ENCODE results near the gene KSR1.
A peak's percentile ranks its signal among the peaks of the same experiment; 100 is the strongest.

The KSR1 gene

GRCh38 chr17:27539794-27540317 lies 83.6 kb downstream of the KSR1 start:
- no peak for DNase-seq

DNA sequence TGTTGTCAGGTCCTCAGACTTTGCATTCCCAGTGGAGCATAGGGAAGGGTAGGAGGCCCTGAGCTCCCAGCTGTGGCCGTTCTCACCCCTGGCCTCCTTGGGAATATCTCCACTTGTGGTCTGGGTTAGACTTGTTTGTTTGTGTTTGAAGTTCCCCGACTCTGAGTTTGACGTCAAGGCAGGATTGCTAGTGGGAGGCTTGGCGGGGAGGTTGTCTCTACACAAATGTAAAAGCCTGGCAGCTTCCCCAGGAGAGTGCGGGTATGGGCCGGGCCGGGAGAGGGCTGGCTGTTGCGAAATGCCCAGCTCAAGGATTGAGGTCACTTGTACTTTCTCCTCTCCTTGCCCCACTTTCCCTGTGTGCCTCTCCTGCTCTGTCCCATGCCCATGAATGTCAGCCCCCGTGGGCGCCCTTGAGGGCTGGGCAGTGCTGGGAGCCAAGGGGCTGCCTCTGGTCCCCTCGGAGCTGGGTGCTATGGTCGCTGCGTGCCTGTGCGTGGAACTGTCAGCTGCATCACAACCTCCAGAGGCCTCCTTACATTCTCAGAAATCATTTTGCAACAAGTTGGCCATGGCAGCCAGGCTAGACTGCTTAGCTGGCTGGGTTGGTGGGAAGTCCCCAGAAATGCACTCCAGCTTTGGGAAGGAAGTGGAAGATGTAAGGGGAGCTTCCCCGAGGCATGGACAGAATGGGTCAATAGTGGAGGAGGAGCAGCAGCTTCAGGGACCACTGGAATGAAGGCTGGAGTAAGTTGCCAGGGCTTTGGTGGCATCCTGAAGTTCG lies 84.3 kb downstream of the KSR1 start:
- peak; percentile 81 for DNase-seq

- DNase-seq: no peak
Measured at GRCh38 chr17:27541301-27542023, 85.2 kb downstream of the KSR1 start.

DNA sequence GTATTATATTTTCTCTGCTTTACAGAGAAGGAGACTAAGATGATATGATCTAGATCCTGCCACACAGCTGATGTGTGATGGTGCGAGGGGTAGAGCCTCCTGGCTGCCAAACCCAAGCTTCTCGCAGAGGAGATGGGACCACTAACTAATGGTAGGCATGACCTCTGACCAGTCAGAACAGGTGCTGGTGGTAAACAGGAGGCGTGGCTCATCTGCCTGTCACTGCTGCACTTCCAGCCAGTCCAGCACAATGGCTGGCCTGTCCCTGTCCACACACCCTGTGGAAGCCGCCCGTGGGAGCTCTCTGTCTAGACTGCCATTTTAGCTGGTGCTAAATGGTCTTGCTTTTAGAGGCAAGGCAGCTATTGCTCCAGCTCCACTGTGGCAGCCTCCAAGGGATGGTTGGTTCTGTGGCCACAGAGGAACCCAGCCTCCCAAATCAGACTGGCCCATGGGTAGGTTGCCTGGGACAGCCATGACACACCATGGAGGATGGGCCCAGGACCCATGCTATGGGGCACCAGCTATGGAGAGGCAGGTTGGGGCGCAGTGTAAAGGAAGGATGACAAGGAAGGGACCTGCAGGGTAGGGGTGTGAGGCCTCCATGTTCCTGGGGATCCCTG lies 86.7 kb downstream of the KSR1 start:
- no peak for DNase-seq

DNA sequence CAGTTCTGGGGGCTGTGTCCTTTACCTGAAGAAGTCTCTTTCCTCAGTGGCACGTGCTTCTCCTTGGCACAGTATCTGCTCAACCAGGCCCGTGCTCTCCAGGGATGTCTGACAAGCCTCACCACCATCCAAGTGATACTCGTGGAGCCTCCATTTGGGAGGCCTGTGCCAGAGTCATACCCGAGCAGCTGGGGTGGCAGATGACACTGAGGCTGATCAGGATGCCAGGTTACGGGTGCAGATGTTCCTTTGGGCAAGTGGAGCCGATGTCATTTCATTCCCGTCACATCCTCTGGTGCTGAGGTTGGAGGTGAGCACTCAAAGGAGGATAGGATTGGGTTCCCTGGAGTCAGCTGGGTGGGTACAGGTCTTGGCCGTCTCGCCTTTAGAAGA lies 87.2 kb downstream of the KSR1 start:
- no peak for DNase-seq

DNA sequence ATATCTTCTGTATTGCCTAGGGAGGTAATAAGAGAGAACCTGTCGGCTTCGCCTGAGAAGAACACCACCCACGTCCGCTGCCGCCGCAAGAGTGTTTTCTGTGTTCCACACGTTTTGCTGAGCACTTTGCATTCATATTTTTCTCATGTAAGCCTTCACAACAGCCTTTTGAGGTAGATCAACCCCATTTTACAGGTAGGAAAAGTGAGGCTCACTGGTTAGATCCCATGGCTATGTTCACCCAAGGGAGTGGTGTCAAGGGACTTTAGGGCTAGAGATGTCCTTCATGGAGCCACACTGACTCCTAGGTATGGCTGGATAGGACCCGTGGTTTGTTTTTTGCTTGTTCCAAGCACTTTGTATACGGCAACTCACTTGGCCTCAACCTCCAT lies 87.7 kb downstream of the KSR1 start:
- no peak for DNase-seq

GRCh38 chr17:27544350-27545131 lies 88.3 kb downstream of the KSR1 start:
- DNase-seq: peak; percentile 98

DNA sequence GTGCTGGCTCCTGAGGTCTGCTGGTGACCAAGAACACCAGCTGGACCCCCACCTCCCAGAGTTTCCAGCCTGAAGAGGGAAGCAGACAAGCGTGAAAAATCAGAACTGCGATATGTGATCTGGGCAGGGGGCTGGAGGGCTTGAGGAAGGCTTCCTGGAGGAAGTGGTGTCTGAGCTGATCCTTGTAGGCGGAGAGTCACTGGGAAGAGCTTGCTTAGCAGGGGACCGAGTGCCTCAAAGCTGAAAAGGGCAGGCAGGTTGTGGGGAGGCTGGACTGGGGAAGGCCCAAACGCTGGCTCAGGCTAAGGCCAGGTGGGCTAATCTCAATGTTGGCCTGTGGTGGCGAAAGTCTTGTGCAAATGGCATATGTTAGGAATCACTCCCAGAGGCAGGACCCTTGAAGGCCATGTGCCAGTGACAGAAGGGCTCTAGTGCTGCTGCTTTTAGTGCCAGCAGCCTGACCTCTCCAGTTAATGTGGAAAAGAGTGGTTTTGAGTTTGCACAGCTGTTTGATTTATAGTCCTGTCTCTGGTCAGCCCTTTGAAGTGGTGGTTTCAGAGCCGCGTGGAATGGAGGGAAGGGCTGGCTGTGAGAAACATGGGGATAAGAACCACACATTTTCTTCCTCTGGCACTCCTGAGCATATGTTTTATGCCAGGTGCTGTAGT lies 89.4 kb downstream of the KSR1 start:
- peak; percentile 75 for DNase-seq

GRCh38 chr17:27546624-27547300 lies 90.5 kb downstream of the KSR1 start:
- DNase-seq: no peak

DNA sequence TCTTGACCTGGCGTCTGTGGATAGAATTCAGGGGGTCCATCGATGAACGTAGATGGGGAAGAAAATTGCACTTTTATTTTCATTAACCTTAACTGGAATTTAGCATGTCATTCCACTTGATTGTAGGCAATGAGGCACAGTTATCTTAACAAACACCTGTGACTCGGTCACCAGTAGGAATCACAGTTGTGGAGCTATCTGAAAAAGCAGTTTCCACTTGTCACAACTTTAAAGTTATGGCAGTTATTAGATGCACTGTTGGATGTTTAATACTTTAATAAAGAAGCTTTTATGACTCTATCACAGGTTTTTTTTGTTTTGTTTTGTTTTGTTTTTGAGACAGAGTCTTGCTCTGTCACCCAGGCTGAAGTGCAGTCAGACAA lies 91.0 kb downstream of the KSR1 start:
- no peak for DNase-seq

GRCh38 chr17:27548369-27548768 lies 92.1 kb downstream of the KSR1 start:
- no peak for DNase-seq

- no peak for DNase-seq
Measured at GRCh38 chr17:27549251-27549893, 93.1 kb downstream of the KSR1 start.

DNA sequence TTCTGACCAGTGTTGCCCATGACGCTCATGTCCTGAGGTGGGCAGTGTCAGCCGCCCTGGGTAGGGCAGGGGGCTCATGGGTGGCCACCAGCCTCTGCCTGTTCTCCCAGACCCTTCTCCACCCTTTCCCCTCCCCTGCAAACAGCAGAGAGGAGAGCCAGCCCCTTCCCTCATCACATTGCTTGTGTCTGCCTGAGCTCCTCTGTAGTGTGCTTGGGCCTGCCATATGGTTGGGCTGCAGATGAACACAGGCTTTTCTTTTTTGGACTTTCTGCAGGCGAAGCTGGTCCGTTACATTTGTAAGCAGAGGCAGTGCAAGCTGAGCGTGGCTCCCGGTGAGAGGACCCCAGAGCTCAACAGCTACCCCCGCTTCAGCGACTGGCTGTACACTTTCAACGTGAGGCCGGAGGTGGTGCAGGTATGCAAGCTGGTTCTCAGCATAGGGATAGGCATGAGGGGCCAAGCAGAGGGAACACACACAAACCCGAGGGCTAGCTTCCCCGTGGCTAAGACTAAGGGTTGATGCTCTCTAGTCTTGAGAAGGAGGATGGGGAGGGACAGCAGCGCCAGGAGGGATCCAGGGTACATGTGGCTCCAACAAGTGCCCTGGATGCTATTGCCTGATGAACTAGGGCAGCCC lies 94.2 kb downstream of the KSR1 start:
- DNase-seq: no peak

DNA sequence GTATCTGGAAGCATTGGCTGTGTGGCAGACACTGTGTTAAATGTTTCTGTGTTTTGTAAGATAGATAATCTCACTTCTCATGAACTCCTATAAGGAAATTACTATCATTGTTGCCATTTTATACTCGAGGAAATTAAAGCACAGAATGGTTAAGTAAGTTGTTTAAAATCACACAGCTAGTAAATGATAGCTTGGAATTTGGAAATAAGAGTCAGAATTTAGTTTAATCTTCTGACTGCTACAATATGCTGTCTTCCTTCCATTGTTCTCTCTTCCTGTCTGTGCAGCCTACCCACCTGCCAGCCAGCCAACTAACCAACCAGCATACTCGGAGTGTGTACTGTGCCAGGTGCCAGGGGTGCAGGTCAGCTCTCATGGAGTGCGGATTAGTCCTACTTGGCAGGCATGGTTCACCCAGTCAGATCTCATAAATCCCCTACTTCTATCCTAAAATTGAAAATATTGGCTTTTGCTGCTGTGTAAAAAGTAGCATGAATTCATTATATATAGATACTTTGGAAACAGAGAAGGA lies 94.8 kb downstream of the KSR1 start:
- DNase-seq: no peak

DNA sequence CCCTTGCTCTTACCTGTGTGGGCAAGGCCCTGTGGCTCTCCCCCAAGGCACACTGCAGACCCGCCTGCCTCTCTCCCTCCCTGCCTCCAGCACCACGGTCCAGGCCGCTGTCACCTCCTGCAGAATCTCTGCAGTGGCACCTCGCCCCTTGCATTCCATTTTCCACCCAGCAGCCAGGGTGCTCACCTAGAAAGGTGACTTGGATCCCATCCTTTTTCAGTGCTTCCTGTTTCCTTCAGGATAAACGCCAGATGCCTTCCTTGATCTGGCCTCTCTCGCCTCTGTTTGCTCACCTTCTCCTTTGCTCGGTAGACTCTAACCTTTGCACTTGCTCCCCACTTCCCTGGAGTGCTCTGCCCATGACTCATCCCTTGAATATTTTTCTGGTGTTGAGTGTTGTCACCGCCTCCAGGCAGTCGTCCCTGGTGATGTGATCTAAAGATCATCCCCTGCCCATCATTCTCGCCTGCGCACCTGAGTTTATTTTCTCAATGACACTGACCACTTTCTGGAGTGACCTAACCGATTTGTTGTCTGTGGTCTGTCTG lies 95.5 kb downstream of the KSR1 start:
- no peak for DNase-seq

DNA sequence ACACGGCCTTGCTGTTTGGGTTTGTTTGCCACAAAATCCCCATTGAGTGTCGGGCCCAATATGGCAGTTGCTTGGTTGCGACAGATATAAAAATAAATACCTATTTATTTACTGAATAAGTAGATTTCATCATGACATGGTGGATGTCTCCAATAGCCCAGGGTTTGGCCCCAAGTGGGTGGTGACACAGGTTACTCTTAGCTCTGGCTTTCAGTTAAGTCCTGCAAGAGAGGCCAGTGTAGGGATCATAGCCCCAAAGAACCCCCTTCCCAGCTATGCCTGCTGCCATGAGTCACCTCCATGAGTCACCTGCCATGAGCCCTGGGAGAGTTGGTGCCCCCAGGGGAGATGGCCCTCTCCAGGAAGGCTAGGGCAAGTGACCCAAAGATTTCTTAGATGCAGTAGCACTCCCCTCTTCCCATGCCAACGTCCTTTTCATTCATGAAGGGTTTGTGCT lies 96.1 kb downstream of the KSR1 start:
- no peak for DNase-seq

GRCh38 chr17:27553019-27553511 lies 96.8 kb downstream of the KSR1 start:
- DNase-seq: no peak

DNA sequence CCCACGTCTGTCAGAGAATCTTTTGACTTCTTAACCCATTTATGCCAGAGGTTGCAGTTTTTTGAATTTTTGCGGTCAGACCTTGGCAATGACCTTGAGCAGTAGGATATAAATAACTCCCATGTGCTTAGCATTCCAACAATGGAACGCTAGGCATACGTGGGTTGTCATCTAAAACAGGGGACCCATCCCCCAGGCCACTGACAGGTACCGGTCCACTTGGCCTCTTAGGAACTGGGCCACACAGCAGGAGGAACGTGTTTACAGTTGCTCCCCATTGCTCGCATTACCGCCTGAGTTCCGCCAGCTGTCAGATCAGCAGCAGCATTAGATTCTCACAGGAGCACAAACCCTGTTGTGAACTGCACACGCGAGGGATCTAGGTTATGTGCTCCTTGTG lies 97.9 kb downstream of the KSR1 start:
- no peak for DNase-seq

- DNase-seq: no peak
Measured at GRCh38 chr17:27554911-27555310, 98.7 kb downstream of the KSR1 start.

- DNase-seq: no peak
Measured at GRCh38 chr17:27555339-27555738, 99.1 kb downstream of the KSR1 start.
